Measurements from ENCODE around the gene FBN3. TPM values are rescaled to one million over a fixed set of nuclear protein-coding genes. Genes with fewer than 3 reads are reported as not detected.

FBN3 gene
- total RNA-seq, 1 donor from 2014 or later, result not detected

GRCh38 chr19:8135946-8136618 is 13.3 kb downstream of the FBN3 start:
- ChIA-PET CTCF (no interaction called here), POLR2A (no interaction called here)
- Mint-ChIP-seq H3K27me3 (no peaks in the 10 kb centered on the region), H3K27ac (no peak overlapping the region), H3K4me1 (no peaks in the 10 kb centered on the region), H3K9me3 (no peaks in the 10 kb centered on the region), H3K4me3 (no peak overlapping the region), H3K36me3 (ENCODE audit: low read depth) (no peaks in the 10 kb centered on the region)
- TF ChIP-seq CTCF (IDR thresholded peaks at IDR 0.05), result no peak
- intact Hi-C loops (cut with micrococcal nuclease), result no loop called here
- no peak for ATAC-seq (ENCODE audit: low read depth)
- DNase-seq, result no peak

GRCh38 chr19:8132858-8133458 is 16.4 kb downstream of the FBN3 start:
- no peaks in the 10 kb centered on the region for H3K36me3 Mint-ChIP-seq (ENCODE audit: low read depth)
- ChIA-PET POLR2A (no interaction called here), CTCF (no interaction called here)
- H3K27ac Mint-ChIP-seq, result no peak overlapping the region
- H3K4me3 Mint-ChIP-seq, result no peak overlapping the region
- intact Hi-C loops (cut with micrococcal nuclease), result no loop called here
- ATAC-seq (ENCODE audit: low read depth) (no peak), DNase-seq (no peak)
- H3K4me1 Mint-ChIP-seq, result no peaks in the 10 kb centered on the region
- peaks cover 4% of the 10 kb centered on the region for H3K27me3 Mint-ChIP-seq
- no peaks in the 10 kb centered on the region for H3K9me3 Mint-ChIP-seq
- TF ChIP-seq CTCF (IDR thresholded peaks at IDR 0.05), result no peak

- ChIA-PET CTCF (no interaction called here), POLR2A (interaction anchor here (0.6 kb wide), 1 partner anchor 289 kb away, joined by 4 read pairs; no protein-coding TSS in a partner anchor)
- Mint-ChIP-seq H3K4me1 (no peaks in the 10 kb centered on the region), H3K27ac (no peak overlapping the region), H3K36me3 (ENCODE audit: low read depth) (no peaks in the 10 kb centered on the region), H3K4me3 (no peak overlapping the region), H3K27me3 (peaks cover 4% of the 10 kb centered on the region), H3K9me3 (no peaks in the 10 kb centered on the region)
- intact Hi-C loops (cut with micrococcal nuclease), result no loop called here
- TF ChIP-seq CTCF (IDR thresholded peaks at IDR 0.05), result no peak
- ATAC-seq (ENCODE audit: low read depth) (no peak), DNase-seq (no peak)
Measured at GRCh38 chr19:8131517-8131916, 17.9 kb downstream of the FBN3 start.

GRCh38 chr19:8129061-8129618 is 20.3 kb downstream of the FBN3 start:
- no peaks in the 10 kb centered on the region for H3K4me1 Mint-ChIP-seq
- intact Hi-C loops (cut with micrococcal nuclease), result no loop called here
- ATAC-seq (ENCODE audit: low read depth), result no peak
- POLR2A ChIA-PET, result no interaction called here
- no peaks in the 10 kb centered on the region for H3K9me3 Mint-ChIP-seq
- no peak overlapping the region for H3K4me3 Mint-ChIP-seq
- TF ChIP-seq CTCF (IDR thresholded peaks at IDR 0.05), result no peak
- CTCF ChIA-PET, result no interaction called here
- H3K36me3 Mint-ChIP-seq (ENCODE audit: low read depth), result no peaks in the 10 kb centered on the region
- DNase-seq, result no peak
- H3K27me3 Mint-ChIP-seq, result peaks cover 4% of the 10 kb centered on the region
- H3K27ac Mint-ChIP-seq, result no peak overlapping the region

GRCh38 chr19:8128551-8128950 is 20.8 kb downstream of the FBN3 start:
- POLR2A ChIA-PET, result no interaction called here
- Mint-ChIP-seq H3K27me3 (peaks cover 10% of the 10 kb centered on the region), H3K36me3 (ENCODE audit: low read depth) (no peaks in the 10 kb centered on the region), H3K9me3 (no peaks in the 10 kb centered on the region), H3K4me3 (no peak overlapping the region), H3K27ac (no peak overlapping the region), H3K4me1 (no peaks in the 10 kb centered on the region)
- CTCF ChIA-PET, result no interaction called here
- no peak for TF ChIP-seq CTCF (IDR thresholded peaks at IDR 0.05)
- no peak for ATAC-seq (ENCODE audit: low read depth)
- DNase-seq, result no peak
- intact Hi-C loops (cut with micrococcal nuclease), result no loop called here

Data from activated B cell treated with CpG ODN at 0.5 μM for 24 hours (primary cell).